Endothelial cell of umbilical vein (primary cell): ENCODE measurements around the gene RIC1. TPM values are rescaled to one million over a fixed set of nuclear protein-coding genes. Genes with fewer than 3 reads are reported as not detected.
A peak's percentile ranks its signal among the peaks of the same experiment; 100 is the strongest.

Source experiments
- BruUV-seq: library from RNA; stranded (reverse); fragments of 400-500 nt; replicated peaks from 2 replicates; lab custom pipeline; 2021; lab: Mats Ljungman, UMichigan
- CTCF ChIA-PET: fragments of 300-600, 350-600 bp; sonication (Branson Sonifier 250); formaldehyde crosslinking; loops from one replicate; lab custom pipeline; 2021; ENCODE audit warnings: antibody characterized with exemption, inconsistent platforms; lab: Charles Lee
- POLR2A ChIA-PET: fragments of 300-600, 350-600 bp; sonication (Branson Sonifier 250); formaldehyde crosslinking; loops from one replicate; lab custom pipeline; 2021; ENCODE audit warnings: antibody characterized with exemption, inconsistent platforms; lab: Charles Lee
- DNase-seq: peaks from one replicate; pipeline ENCODE4 v3.0.0-alpha.2; 2011; ENCODE audit warnings: low read depth, low spot score
- FAIRE-seq: peaks from 2 replicates; lab custom pipeline; 2011; peaks lifted over from hg19 to GRCh38; lab: Jason Lieb, UNC
- H2AFZ ChIP-seq: 2 replicates; pipeline ENCODE4 v1.6.0; 2012; ENCODE audit warnings: low read depth, low read length, control low read depth, inconsistent platforms
- H3K27ac ChIP-seq: 2 replicates; pipeline ENCODE4 v1.5.1; 2011; ENCODE audit warnings: low read depth, mild to moderate bottlenecking, control low read depth, low read length, moderate library complexity; ENCODE audit not compliant: insufficient read depth
- H3K27me3 ChIP-seq, 2 experiments: 2 replicates each; pipeline versions ENCODE4 v1.6.0 to v1.6.1; 2011; ENCODE audit warnings: low read length in 2 of 2, mixed read lengths in 1 of 2; ENCODE audit not compliant: control insufficient read depth in 2 of 2, insufficient read depth in 2 of 2
- H3K36me3 ChIP-seq, 2 experiments: 2 replicates in 1 of 2; 3 replicates in 1 of 2; pipeline ENCODE4 v1.5.1; 2011; ENCODE audit warnings: low read length in 2 of 2, mild to moderate bottlenecking in 1 of 2, moderate library complexity in 1 of 2; ENCODE audit not compliant: control insufficient read depth in 2 of 2, insufficient read depth in 2 of 2; ENCODE audit errors: extremely low read depth in 1 of 2
- H3K4me1 ChIP-seq: 3 replicates; pipeline ENCODE4 v1.5.1; 2011; ENCODE audit warnings: mild to moderate bottlenecking, low read length; ENCODE audit not compliant: control insufficient read depth, insufficient read depth; ENCODE audit errors: extremely low read depth
- H3K4me2 ChIP-seq: 2 replicates; pipeline ENCODE4 v1.6.1; 2011; ENCODE audit warnings: low read length, control low read depth, mixed read lengths; ENCODE audit not compliant: insufficient read depth
- H3K4me3 ChIP-seq, 3 experiments: fragments of 200-600 bp in 1 of 3; sonication (generic), shearing (Covaris generic) in 1 of 3; replicated peaks in 1 of 3; 2 replicates each; pipeline ENCODE4 v1.5.1; 2011 to 2016; ENCODE audit warnings: control low read depth in 3 of 3, low read length in 3 of 3, mild to moderate bottlenecking in 2 of 3, inconsistent platforms in 1 of 3, low read depth in 1 of 3, moderate library complexity in 1 of 3; ENCODE audit not compliant: insufficient read depth in 1 of 3
- H3K79me2 ChIP-seq: 2 replicates; pipeline ENCODE4 v1.6.0; 2012; ENCODE audit warnings: low read length, inconsistent platforms; ENCODE audit not compliant: control insufficient read depth, insufficient read depth
- H3K9ac ChIP-seq: replicated peaks from 2 replicates; pipeline ENCODE3; 2011; ENCODE audit warnings: low read length, control low read depth; ENCODE audit not compliant: insufficient read depth; ENCODE audit errors: extremely low read depth
- H3K9me1 ChIP-seq: replicated peaks from 3 replicates; pipeline ENCODE4 v1.6.0; 2011; ENCODE audit warnings: mild to moderate bottlenecking, low read length; ENCODE audit not compliant: control insufficient read depth, insufficient read depth; ENCODE audit errors: extremely low read depth
- H3K9me3 ChIP-seq: replicated peaks from 2 replicates; pipeline ENCODE4 v1.5.1; 2012; ENCODE audit warnings: low read length, inconsistent platforms; ENCODE audit not compliant: control insufficient read depth, insufficient read depth
- H4K20me1 ChIP-seq: replicated peaks from 2 replicates; pipeline ENCODE3; 2011; ENCODE audit warnings: mild to moderate bottlenecking, low read length; ENCODE audit not compliant: control insufficient read depth, insufficient read depth; ENCODE audit errors: extremely low read depth
- EZH2 ChIP-seq: IDR thresholded peaks from 2 replicates; pipeline ENCODE4 v1.6.1; 2012; ENCODE audit warnings: borderline replicate concordance, low read depth, mild to moderate bottlenecking, moderate library complexity, low read length, inconsistent platforms; ENCODE audit not compliant: severe bottlenecking
- FOS ChIP-seq: IDR thresholded peaks from 2 replicates; pipeline ENCODE4 v1.6.1; 2011; ENCODE audit warnings: mild to moderate bottlenecking, low read length, moderate library complexity, borderline replicate concordance; ENCODE audit not compliant: insufficient read depth
- MAX ChIP-seq: IDR thresholded peaks from 2 replicates; pipeline ENCODE4 v1.6.1; 2011; ENCODE audit not compliant: insufficient read depth, insufficient read length
- POLR2AphosphoS5 ChIP-seq: IDR thresholded peaks from 2 replicates; pipeline ENCODE4 v1.6.1; 2012; ENCODE audit warnings: low read depth, mild to moderate bottlenecking, control low read depth, low read length, moderate library complexity; ENCODE audit not compliant: insufficient read depth
- dilution Hi-C: fragments of 300-500 bp; cut with MboI; formaldehyde crosslinking; loops from one replicate; pipeline ENCODE4 v1.15.0; 2019; ENCODE audit warnings: low sequenced_read_pairs; ENCODE audit not compliant: extremely low pct_ligation_motif_present
- intact Hi-C: fragments of 100-400 bp; cut with micrococcal nuclease; formaldehyde crosslinking; loops from one replicate; pipeline ENCODE4 v1.10.0; 2022
- polyA plus RNA-seq, 4 experiments: library from polyadenylated mRNA; depleted of rRNA in 3 of 4; stranded (reverse) in 3 of 4; unstranded in 1 of 4; fragments of >200 nt; gene quantifications; 2 replicates each; pipeline versions ENCODE4 v1.2.1 to v1.2.3, GENCODE V29; 2011 to 2012; ENCODE audit warnings: missing spikeins in 1 of 4
- total RNA-seq: library from RNA; stranded (reverse); gene quantifications from 2 replicates; pipeline ENCODE4 v1.2.3, GENCODE V29; 2021

Gene RIC1
- total and polyA plus RNA-seq, 2 donors (not counting 3 experiments of a cell fraction or from before 2014, with no cell fraction given) = 14.0 to 23.5 TPM

- Histone ChIP-seq H2AFZ (no peak overlapping the region), H4K20me1 (peaks cover 3% of the 10 kb centered on the region), H3K4me2 (no peak overlapping the region), H3K27ac (no peak overlapping the region), H3K9me3 (peaks cover 4% of the 10 kb centered on the region), H3K9me1 (no peaks in the 10 kb centered on the region), H3K79me2 (peaks cover 82% of the 10 kb centered on the region), H3K9ac (no peak overlapping the region), H3K27me3 (no peaks in the 10 kb centered on the region), H3K4me3 (no peak overlapping the region), H3K36me3 (no peaks in the 10 kb centered on the region), H3K4me1 (peaks cover 23% of the 10 kb centered on the region)
- POLR2A ChIA-PET = no interaction called here
- FAIRE-seq (no peak), DNase-seq (no peak)
- TF ChIP-seq FOS (no peak), EZH2 (no peak), MAX (no peak)
- BruUV-seq = no TSS peak
- CTCF ChIA-PET = no interaction called here
- dilution Hi-C loops = no loop called here
- intact Hi-C loops = loop anchor here (5.0 kb wide), 1 partner anchor 65 kb away; no protein-coding TSS in a partner anchor
Measured at GRCh38 chr9:5632540-5632939, 3.6 kb downstream of the RIC1 start.

- H3K79me2 ChIP-seq = peaks cover 85% of the 10 kb centered on the region
- peaks cover 16% of the 10 kb centered on the region for H3K4me1 ChIP-seq
- intact Hi-C loops = loop anchor here (5.0 kb wide), 1 partner anchor 64 kb away; no protein-coding TSS in a partner anchor
- H3K9me3 ChIP-seq = peaks cover 4% of the 10 kb centered on the region
- dilution Hi-C loops = no loop called here
- H3K4me2 ChIP-seq = no peak overlapping the region
- TF ChIP-seq POLR2AphosphoS5 (no peak), FOS (peak; percentile 15)
- H4K20me1 ChIP-seq = peaks cover 3% of the 10 kb centered on the region
- no peak overlapping the region for H3K9ac ChIP-seq
- H3K27ac ChIP-seq = no peak overlapping the region
- no peaks in the 10 kb centered on the region for H3K27me3 ChIP-seq
- BruUV-seq = no TSS peak
- ChIA-PET POLR2A (no interaction called here), CTCF (no interaction called here)
- H3K4me3 ChIP-seq = no peak overlapping the region
- FAIRE-seq (no peak), DNase-seq (no peak)
- no peaks in the 10 kb centered on the region for H3K9me1 ChIP-seq
- H3K36me3 ChIP-seq = no peaks in the 10 kb centered on the region
- no peak overlapping the region for H2AFZ ChIP-seq
Measured at GRCh38 chr9:5633243-5633642, 4.3 kb downstream of the RIC1 start.
